Naive B cell (primary cell): ENCODE results near the gene WTAP. TPM values are rescaled to one million over a fixed set of nuclear protein-coding genes. Genes with fewer than 3 reads are reported as not detected.
"Not testable (repeated sequence)": the region's sequence is repeated elsewhere in the genome, so short reads cannot be mapped to it uniquely, and the experiment has no call there.

Experiments used
- ATAC-seq, 2 donors: fragments of 150-1000 bp; cut with Tn5 transposase; 2 replicates each; pipeline ENCODE4 v1.10.0; 2021; ENCODE audit warnings: low read depth in 2 of 2, mild to moderate bottlenecking in 2 of 2, moderate library complexity in 2 of 2
- DNase-seq: peaks from one replicate; pipeline ENCODE4 v3.0.0; 2022
- H3K27ac Mint-ChIP-seq, 6 donors: one replicate each; pipeline ENCODE4 v1.8.0; 2020 to 2022; ENCODE audit warnings: mild to moderate bottlenecking in 6 of 6, mixed read lengths in 6 of 6, moderate library complexity in 5 of 6, inconsistent platforms in 2 of 6
- H3K27me3 Mint-ChIP-seq, 3 donors: one replicate each; pipeline ENCODE4 v1.8.0; 2021 to 2022; ENCODE audit warnings: mixed read lengths in 3 of 3, mild to moderate bottlenecking in 1 of 3
- H3K36me3 Mint-ChIP-seq, 2 donors: one replicate each; pipeline ENCODE4 v1.8.0; 2020 to 2022; ENCODE audit warnings: mixed read lengths in 2 of 2, inconsistent platforms in 1 of 2, mild to moderate bottlenecking in 1 of 2
- H3K4me1 Mint-ChIP-seq, 3 donors: one replicate each; pipeline ENCODE4 v1.8.0; 2020 to 2022; ENCODE audit warnings: mixed read lengths in 3 of 3, inconsistent platforms in 1 of 3, mild to moderate bottlenecking in 1 of 3, moderate library complexity in 1 of 3
- H3K4me3 Mint-ChIP-seq, 8 donors: one replicate each; pipeline ENCODE4 v1.8.0; 2020 to 2022; ENCODE audit warnings: mild to moderate bottlenecking in 8 of 8, mixed read lengths in 8 of 8, moderate library complexity in 8 of 8, inconsistent platforms in 2 of 8
- H3K9me3 Mint-ChIP-seq, 7 donors: one replicate each; pipeline ENCODE4 v1.8.0; 2020 to 2022; ENCODE audit warnings: mixed read lengths in 7 of 7, mild to moderate bottlenecking in 5 of 7, inconsistent platforms in 2 of 7, moderate library complexity in 1 of 7
- polyA plus RNA-seq, 6 donors: library from polyadenylated mRNA; unstranded; fragments of 300-500 nt; fragmentation: Illumina TruSeq; gene quantifications; one replicate each; pipeline ENCODE4 v1.2.3, GENCODE V29; 2021; ENCODE audit warnings: low read depth in 6 of 6

The WTAP gene
- polyA plus RNA-seq, 6 donors from 2014 or later, result 142 to 203 (median 152) TPM

DNA sequence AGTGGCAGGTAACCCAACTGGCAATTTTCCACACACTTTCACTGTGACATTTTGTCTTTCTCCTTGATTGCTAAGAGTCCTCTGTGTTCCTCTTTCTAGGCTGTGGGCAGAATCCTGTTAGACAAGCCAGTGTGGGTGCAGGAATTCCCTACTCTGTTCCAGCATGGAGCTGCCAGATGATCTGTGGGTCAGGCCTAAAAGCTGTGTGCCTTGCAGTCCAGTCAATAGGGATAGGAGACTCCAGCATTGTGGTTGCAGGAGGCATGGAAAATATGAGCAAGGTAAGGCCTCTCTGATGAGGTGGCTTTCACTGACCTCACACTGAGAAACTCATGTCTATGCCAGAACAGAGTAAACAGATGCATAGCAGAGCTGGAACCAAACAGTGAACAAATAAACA, 39.6 kb downstream of the WTAP start:
- Mint-ChIP-seq H3K4me1 (peaks cover 10 to 14% (median 10%) of the 10 kb centered on the region in 3 donors), H3K4me3 (no peak overlapping the region), H3K27ac (no peak overlapping the region), H3K27me3 (no peaks in the 10 kb centered on the region), H3K36me3 (peaks cover 27 to 40% of the 10 kb centered on the region in 2 donors), H3K9me3 (peaks cover 0 to 4% (median 0%) of the 10 kb centered on the region in 7 donors)
- DNase-seq (no peak), ATAC-seq (no peak)

DNA sequence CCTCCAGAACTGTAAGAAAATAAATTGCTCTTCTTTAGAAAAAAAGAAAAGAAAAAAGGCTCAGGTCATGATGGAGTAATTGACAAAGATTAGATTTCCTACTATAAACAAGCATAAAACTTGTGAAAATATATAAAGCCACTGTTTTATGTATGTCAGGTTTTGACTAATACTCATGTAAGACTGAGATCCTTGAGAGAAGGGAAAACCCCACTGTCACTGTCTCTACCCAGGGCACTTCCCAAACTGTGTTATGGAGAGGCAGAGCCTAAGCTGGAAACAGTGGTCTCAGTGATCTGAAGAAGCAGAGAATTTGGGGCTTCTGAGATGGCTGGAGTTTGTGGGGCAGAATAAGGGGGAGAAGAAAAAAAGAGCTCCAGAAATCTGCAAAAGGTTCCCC, 42.2 kb downstream of the WTAP start:
- Mint-ChIP-seq H3K27ac (no peak overlapping the region), H3K4me3 (peak overlapping the region in 1 of 8 donors; percentile 29), H3K27me3 (no peaks in the 10 kb centered on the region), H3K36me3 (peaks cover 27 to 40% of the 10 kb centered on the region in 2 donors), H3K4me1 (peaks cover 0 to 3% (median 3%) of the 10 kb centered on the region in 3 donors), H3K9me3 (peaks cover 0 to 5% (median 0%) of the 10 kb centered on the region in 7 donors)
- DNase-seq (no peak), ATAC-seq (no peak)

DNA sequence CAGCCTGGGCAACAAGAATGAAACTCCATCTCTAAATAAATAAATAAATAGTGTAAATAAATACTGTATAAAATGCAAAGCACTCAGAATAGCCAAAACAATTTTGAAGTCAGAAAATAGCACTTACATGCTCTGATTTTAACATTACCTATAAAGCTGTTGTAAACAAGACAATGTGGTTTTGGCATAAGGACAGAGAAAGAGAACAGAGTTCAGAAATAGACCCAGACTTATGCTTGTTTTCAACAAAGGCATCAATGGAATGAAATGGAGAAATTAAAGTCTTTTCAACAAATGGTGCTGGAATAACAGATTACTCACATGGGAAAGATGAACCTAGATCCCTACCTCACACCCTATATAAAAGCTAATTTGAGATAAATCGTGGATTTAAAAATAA, 44.9 kb downstream of the WTAP start:
- H3K36me3 Mint-ChIP-seq, result peaks cover 23 to 40% of the 10 kb centered on the region in 2 donors
- peaks cover 0 to 3% (median 0%) of the 10 kb centered on the region in 3 donors for H3K4me1 Mint-ChIP-seq
- no peak overlapping the region for H3K4me3 Mint-ChIP-seq
- H3K9me3 Mint-ChIP-seq, result peaks cover 0 to 5% (median 0%) of the 10 kb centered on the region in 7 donors
- no peaks in the 10 kb centered on the region for H3K27me3 Mint-ChIP-seq
- ATAC-seq (no peak), DNase-seq (no peak)
- H3K27ac Mint-ChIP-seq, result no peak overlapping the region

DNA sequence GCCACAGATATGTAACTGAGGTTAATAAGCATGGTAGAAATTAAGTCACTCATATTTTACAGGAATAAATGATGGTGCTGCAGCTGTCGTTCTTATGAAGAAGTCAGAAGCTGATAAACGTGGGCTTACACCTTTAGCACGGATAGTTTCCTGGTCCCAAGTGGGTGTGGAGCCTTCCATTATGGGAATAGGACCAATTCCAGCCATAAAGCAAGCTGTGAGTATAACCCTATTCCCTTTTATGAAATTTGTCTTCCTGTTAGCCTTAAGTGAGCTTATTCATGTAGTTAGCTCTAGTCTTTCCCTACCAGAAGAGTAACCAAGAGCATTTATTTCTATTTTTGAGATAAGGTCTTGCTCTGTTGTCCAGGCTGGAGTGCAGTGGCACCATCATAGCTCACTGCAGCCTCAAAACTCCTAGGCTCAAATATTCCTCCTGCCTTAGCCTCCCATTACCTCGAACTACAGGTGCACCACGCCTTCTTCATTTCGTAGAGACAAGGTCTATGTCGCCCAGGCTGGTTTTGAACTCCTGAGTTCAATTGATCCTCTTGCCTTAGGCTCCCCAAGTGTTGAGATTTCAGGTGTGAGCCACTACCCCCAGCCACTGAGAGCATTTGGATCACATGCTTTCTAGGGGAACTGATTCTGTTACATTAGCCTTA, 50.1 kb downstream of the WTAP start:
- peak overlapping the region in 1 of 8 donors; percentile 25 for H3K4me3 Mint-ChIP-seq
- DNase-seq (no peak), ATAC-seq (no peak)
- peaks cover 0 to 2% (median 0%) of the 10 kb centered on the region in 7 donors for H3K9me3 Mint-ChIP-seq
- no peaks in the 10 kb centered on the region for H3K27me3 Mint-ChIP-seq
- H3K27ac Mint-ChIP-seq, result peak overlapping the region in 5 of 6 donors; percentile 21 to 84 (median 53)
- peaks cover 0 to 10% (median 3%) of the 10 kb centered on the region in 3 donors for H3K4me1 Mint-ChIP-seq
- peaks cover 10 to 20% of the 10 kb centered on the region in 2 donors for H3K36me3 Mint-ChIP-seq

DNA sequence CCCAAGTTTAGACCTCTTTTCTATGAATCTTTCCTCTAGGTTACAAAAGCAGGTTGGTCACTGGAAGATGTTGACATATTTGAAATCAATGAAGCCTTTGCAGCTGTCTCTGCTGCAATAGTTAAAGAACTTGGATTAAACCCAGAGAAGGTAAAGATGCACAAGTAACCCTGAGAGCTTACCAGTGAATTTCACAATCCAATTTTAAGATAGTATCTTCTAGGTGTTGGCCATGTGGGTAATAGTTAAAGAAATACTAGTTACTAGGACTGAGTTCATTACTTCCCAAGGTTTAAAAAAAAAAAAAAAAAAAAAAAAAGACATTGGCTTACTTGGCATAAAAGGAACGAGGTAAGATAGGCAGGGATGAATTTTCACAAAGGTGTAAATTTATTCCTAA, 50.8 kb downstream of the WTAP start:
- no peak for ATAC-seq
- no peaks in the 10 kb centered on the region for H3K9me3 Mint-ChIP-seq
- DNase-seq, result no peak
- H3K27ac Mint-ChIP-seq, result peak overlapping the region in 4 of 6 donors; percentile 8 to 78 (median 34)
- no peak overlapping the region for H3K4me3 Mint-ChIP-seq
- peaks cover 10 to 28% of the 10 kb centered on the region in 2 donors for H3K36me3 Mint-ChIP-seq
- no peaks in the 10 kb centered on the region for H3K27me3 Mint-ChIP-seq
- H3K4me1 Mint-ChIP-seq, result peaks cover 0 to 16% (median 11%) of the 10 kb centered on the region in 3 donors

DNA sequence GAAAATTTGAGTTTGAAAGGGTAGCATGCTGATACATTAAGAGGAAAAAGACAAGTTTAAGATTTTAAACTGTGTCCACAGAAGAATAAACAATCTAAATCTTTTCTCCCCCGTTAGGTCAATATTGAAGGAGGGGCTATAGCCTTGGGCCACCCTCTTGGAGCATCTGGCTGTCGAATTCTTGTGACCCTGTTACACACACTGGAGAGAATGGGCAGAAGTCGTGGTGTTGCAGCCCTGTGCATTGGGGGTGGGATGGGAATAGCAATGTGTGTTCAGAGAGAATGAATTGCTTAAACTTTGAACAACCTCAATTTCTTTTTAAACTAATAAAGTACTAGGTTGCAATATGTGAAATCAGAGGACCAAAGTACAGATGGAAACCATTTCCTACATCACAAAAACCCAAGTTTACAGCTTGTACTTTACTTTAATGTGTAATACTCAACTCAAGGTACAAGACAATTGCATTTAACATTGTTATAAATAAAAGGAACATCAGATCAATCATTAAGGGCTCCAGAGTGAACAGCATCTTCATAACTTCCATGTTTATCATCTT, 51.3 kb downstream of the WTAP start:
- ATAC-seq (no peak), DNase-seq (no peak)
- Mint-ChIP-seq H3K27me3 (no peaks in the 10 kb centered on the region), H3K4me3 (no peak overlapping the region), H3K36me3 (peaks cover 10 to 30% of the 10 kb centered on the region in 2 donors), H3K9me3 (no peaks in the 10 kb centered on the region), H3K27ac (peak overlapping the region in 4 of 6 donors; percentile 8 to 78 (median 34)), H3K4me1 (peaks cover 0 to 16% (median 11%) of the 10 kb centered on the region in 3 donors)

DNA sequence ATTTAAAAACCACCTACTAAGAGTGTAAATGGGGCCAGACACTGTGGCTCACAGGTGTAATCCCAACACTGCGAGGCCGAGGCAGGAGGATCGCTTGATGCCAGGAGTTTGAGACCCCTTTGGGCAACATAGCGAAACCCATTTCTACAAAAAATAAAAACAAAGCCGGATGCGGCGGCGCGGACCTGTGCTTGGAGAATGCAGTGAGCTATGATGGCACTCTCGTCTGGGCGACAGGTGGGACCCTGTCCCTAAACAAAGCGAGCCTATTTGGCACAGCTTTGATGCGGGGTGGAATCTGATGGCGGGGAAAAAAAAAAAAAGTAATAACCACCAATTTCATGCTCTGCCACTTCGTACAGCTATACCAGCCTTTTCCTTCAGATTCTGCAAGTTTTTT, 61.0 kb downstream of the WTAP start:
- Mint-ChIP-seq H3K27ac (peak overlapping the region in 5 of 6 donors; percentile 28 to 95 (median 89)), H3K4me1 (peaks cover 22 to 46% (median 43%) of the 10 kb centered on the region in 3 donors), H3K36me3 (peaks cover 0 to 5% of the 10 kb centered on the region in 2 donors), H3K27me3 (no peaks in the 10 kb centered on the region), H3K9me3 (no peaks in the 10 kb centered on the region), H3K4me3 (peak overlapping the region; percentile 94 to 100 (median 98))
- ATAC-seq (no peak), DNase-seq (no peak)

DNA sequence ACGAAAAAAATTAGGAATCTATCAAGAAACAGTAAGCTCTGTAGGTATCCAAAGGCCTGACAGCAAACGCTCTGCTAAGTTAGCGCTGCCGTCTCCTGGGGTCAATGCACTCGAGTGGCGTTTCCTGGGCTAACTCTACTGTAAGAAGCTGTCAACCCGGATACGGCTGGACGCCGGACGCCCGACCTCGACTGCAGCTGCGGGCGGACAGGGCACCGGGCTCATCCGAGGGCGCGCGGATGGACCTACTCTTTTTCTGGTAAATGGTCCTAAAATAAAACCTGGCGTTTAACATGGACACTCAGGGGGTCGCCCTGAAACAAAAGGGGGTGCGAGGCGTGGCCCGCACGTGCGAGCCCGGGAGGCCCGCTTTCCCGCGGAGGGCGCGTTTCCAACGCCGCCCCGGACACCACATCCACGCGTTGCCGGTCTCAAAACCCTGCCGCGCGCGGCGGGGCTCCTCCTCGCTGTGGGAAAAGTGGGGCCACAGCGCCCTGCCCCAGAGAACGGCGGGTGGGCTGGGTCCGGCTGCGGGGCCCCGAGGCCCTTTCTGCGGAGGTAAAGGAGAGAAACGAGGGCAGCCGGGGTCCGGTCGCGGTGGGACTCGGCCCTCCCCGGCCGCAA, 61.6 kb downstream of the WTAP start:
- Mint-ChIP-seq H3K36me3 (peaks cover 0 to 5% of the 10 kb centered on the region in 2 donors), H3K27me3 (no peaks in the 10 kb centered on the region), H3K9me3 (no peaks in the 10 kb centered on the region), H3K4me1 (peaks cover 22 to 46% (median 43%) of the 10 kb centered on the region in 3 donors), H3K27ac (peak overlapping the region in 4 of 6 donors; percentile 77 to 95 (median 89)), H3K4me3 (peak overlapping the region; percentile 94 to 100 (median 98))
- no peak for ATAC-seq
- DNase-seq, result peak; percentile 7

DNA sequence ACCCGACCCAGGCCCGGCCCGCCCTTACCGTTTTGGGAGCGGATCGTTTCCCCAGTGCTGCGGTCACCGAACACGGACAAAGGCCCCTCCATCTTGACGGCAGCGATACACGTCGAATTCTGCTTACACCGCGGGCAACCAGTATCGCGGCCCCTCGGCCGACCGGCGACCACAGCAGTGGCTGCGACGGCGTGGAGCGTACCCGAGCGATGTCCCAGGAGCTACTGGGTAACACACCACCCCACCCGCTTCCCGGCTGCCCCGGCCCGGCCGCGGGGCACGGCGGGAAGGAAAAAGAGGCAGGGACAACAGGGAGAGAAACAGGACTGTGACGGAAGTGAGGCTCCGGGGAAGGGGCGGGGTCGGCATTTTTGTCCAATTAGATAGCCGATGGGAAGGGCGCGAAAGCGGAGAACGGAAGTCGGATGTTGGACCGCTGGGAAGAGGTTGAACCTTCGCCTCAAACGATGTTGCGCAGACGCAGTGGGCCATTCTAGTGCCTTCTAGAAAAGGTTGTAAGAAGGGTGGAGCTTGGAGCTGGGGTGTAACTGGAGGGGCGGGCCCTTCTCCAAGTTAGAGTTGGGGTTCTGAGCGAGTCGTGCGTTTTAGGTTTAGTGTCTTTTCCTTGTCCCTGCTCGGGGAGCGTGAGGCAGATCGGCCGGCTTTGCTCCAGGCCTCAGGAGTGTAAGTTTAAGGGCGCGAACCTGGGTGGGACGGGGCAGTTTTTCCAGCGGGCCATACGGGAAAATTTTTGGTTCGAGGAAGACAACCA, 62.3 kb downstream of the WTAP start, which contains the start of gene TCP1:
TSS of gene TCP1 (minus strand) at position 226 of the 772 bp plus-strand sequence. CDS start at position 92, 134 bp downstream.
- Mint-ChIP-seq H3K36me3 (peaks cover 0 to 5% of the 10 kb centered on the region in 2 donors), H3K27me3 (no peaks in the 10 kb centered on the region)
- ATAC-seq, result peak; percentile 72 to 77

DNA sequence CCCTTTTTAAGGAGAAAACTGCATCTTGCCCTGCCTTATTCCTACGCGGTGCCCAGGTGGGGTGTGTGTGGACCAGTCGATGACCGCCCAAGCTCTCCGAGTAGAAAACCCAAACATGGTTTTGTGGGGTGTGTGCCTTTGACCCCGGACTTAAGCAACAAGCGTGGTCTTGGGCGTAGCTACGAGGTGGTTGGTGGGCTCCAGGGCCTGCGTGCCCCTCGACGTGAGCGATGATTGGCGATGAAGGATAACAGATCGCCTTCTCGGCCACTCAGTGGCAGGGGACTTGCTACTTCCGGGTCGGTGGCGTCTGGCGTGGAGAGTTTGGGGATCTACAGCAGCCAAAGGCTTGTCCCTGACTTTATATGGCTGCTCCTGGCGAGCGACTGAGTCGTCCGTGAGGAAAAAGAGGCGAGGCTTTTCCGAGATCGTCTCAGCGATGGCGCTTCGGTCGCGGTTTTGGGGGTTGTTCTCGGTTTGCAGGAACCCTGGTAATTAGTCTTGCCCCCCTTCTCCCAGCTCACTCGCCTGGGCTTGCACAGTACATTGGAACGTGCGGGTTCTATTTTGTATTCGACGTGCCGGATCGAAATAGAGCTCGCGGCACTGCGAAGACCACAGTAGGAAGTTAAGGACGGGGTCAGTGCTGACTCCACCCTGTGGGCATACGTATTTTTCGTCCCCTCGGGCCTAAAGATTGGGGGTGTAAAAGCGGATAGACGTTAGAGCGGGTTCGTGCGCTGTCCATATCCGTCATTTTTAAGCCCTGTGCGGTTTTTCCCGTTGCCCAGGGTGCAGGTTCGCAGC, 63.0 kb downstream of the WTAP start, which contains the start of gene MRPL18:
TSS of gene MRPL18 (plus strand) at position 319 of the 807 bp plus-strand sequence. CDS start at position 440, 121 bp downstream.
- ATAC-seq, result peak; percentile 76 to 83
- H3K36me3 Mint-ChIP-seq, result peaks cover 0 to 5% of the 10 kb centered on the region in 2 donors
- peak within 1 kb of the TSS; percentile 94 to 98 (median 97) for H3K27ac Mint-ChIP-seq
- peaks cover 22 to 56% (median 47%) of the 10 kb centered on the region in 3 donors for H3K4me1 Mint-ChIP-seq
- H3K4me3 Mint-ChIP-seq, result peak within 1 kb of the TSS; percentile 94 to 100 (median 98)
- no peaks in the 10 kb centered on the region for H3K9me3 Mint-ChIP-seq
- DNase-seq, result peak; percentile 84
- H3K27me3 Mint-ChIP-seq, result no peaks in the 10 kb centered on the region

More for the DNA sequence above, 62.3 kb downstream of the WTAP start, which contains the start of gene TCP1:
- Mint-ChIP-seq H3K27ac (peak within 1 kb of the TSS; percentile 94 to 98 (median 97)), H3K9me3 (no peaks in the 10 kb centered on the region), H3K4me1 (peaks cover 22 to 52% (median 46%) of the 10 kb centered on the region in 3 donors), H3K4me3 (peak within 1 kb of the TSS; percentile 94 to 100 (median 98))
- DNase-seq, result peak; percentile 97

DNA sequence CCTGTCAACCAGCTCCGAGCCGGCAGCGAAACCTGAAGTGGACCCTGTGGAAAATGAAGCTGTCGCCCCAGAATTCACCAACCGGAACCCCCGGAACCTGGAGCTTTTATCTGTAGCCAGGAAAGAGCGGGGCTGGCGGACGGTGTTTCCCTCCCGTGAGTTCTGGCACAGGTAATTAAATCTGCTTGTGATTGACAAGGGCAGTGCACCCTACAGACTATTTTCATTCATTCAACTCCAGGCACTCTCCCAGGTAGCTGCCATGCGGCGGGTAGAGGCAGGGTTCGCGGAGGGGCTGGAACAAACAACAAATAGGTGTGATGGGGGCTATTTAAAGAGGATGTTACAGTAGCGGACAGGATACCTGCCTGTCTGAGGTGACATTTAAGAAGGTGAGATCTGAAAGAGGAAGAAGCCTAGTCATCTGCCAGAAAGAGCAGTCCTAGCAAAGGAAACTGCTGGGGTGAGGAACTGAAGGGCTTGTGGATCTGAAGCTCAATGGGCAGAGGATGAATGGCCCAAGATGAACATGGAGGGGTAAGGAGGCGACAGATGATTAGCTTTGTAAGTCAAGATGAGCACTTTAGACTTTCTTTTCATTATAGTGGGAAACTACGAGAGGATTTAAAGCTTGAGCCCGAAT, 63.8 kb downstream of the WTAP start:
- Mint-ChIP-seq H3K4me3 (peak overlapping the region; percentile 94 to 100 (median 98)), H3K27ac (peak overlapping the region; percentile 13 to 98 (median 97)), H3K4me1 (peaks cover 27 to 60% (median 47%) of the 10 kb centered on the region in 3 donors), H3K36me3 (peaks cover 0 to 5% of the 10 kb centered on the region in 2 donors), H3K27me3 (no peaks in the 10 kb centered on the region), H3K9me3 (no peaks in the 10 kb centered on the region)
- peak; percentile 29 for DNase-seq
- no peak for ATAC-seq

DNA sequence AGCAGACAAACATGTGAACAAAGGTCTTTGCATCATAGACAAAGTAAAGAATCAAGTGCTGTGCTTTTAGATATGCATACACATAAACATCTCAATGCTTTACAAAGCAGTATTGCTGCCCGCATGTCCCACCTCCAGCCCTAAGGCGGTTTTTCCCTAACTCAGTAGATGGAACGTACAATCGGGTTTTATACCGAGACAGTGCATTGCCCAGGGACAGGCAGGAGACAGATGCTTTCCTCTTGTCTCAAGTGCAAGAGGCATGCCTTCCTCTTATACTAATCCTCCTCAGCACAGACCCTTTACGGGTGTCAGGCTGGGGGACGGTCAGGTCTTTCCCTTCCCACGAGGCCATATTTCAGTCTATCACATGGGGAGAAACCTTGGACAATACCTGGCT, 67.7 kb downstream of the WTAP start:
- not testable (repeated sequence) for H3K27ac Mint-ChIP-seq, H3K9me3 Mint-ChIP-seq, H3K27me3 Mint-ChIP-seq, ATAC-seq, DNase-seq
- Mint-ChIP-seq H3K4me3 (peak overlapping the region in 2 of 8 donors; percentile 3 to 45), H3K36me3 (peaks cover 0 to 12% of the 10 kb centered on the region in 2 donors), H3K4me1 (peaks cover 18 to 55% (median 37%) of the 10 kb centered on the region in 3 donors)
